Sigmoid colon (tissue), 7 donors: Measurements from ENCODE around the gene CEPT1. TPM values are rescaled to one million over a fixed set of nuclear protein-coding genes. Genes with fewer than 3 reads are reported as not detected.

Experiments used
- DNase-seq: peaks from one replicate; pipeline ENCODE4 v3.0.0-alpha.2; 2019
- H3K27ac ChIP-seq, 4 donors: fragments of 200-600 bp; sonication (generic); one replicate each; pipeline ENCODE4 v1.5.1; 2016 to 2019; ENCODE audit warnings: mild to moderate bottlenecking in 1 of 4
- H3K27me3 ChIP-seq, 3 donors: fragments of 200-600 bp; sonication (generic); one replicate each; pipeline ENCODE4 v1.5.1; 2019; ENCODE audit warnings: mild to moderate bottlenecking in 1 of 3
- H3K36me3 ChIP-seq, 4 donors: fragments of 200-600 bp; sonication (generic); one replicate each; pipeline ENCODE4 v1.5.1; 2016 to 2019
- H3K4me1 ChIP-seq, 4 donors: fragments of 200-600 bp; sonication (generic); one replicate each; pipeline ENCODE4 v1.5.1; 2017 to 2019
- H3K4me3 ChIP-seq, 4 donors: fragments of 200-600 bp; sonication (generic); one replicate each; pipeline ENCODE4 v1.5.1; 2017 to 2019; ENCODE audit warnings: mild to moderate bottlenecking in 2 of 4, moderate library complexity in 1 of 4
- H3K9me3 ChIP-seq, 4 donors: fragments of 200-600 bp in 3 of 4; sonication (generic) in 3 of 4; one replicate each; pipeline versions ENCODE4 v1.5.1 to v1.6.1; 2013 to 2019
- CTCF ChIP-seq, 4 experiments: fragments of 450-650 bp in 3 of 4; fragments of 200-600 bp in 1 of 4; IDR thresholded peaks; one replicate each; pipeline ENCODE4 v1.5.1; 2016 to 2019; ENCODE audit warnings: antibody characterized with exemption in 4 of 4, mild to moderate bottlenecking in 3 of 4, moderate library complexity in 2 of 4
- EP300 ChIP-seq, 4 donors: sonication (generic); formaldehyde crosslinking; IDR thresholded peaks; one replicate each; pipeline ENCODE4 v1.6.1; 2017; ENCODE audit warnings: antibody characterized with exemption in 4 of 4
- POLR2A ChIP-seq, 2 donors: fragments of 450-650 bp; IDR thresholded peaks; one replicate each; pipeline ENCODE4 v1.6.1; 2016; ENCODE audit warnings: antibody characterized with exemption in 2 of 2, mild to moderate bottlenecking in 2 of 2, moderate library complexity in 2 of 2
- POLR2AphosphoS5 ChIP-seq, 4 donors: sonication (generic); formaldehyde crosslinking; IDR thresholded peaks; one replicate each; pipeline ENCODE4 v1.6.1; 2017; ENCODE audit warnings: antibody characterized with exemption in 4 of 4
- WGBS, 2 donors: extraction: QIAGEN DNeasy Blood & Tissue Kit; methylation state at CpG; one replicate each; pipeline ENCODE4 v1.1.7; 2013; 5-methylcytosine and 5-hydroxymethylcytosine counted together
- intact Hi-C: fragments of 100-400 bp; cut with DNase I; formaldehyde crosslinking; loops from one replicate; pipeline ENCODE4 v1.15.1; 2023
- polyA plus RNA-seq, 3 donors: library from polyadenylated mRNA; stranded (reverse); fragments of 200-250 nt; gene quantifications; one replicate each; pipeline ENCODE4 v1.2.3, GENCODE V29; 2013
- total RNA-seq, 4 donors: library from RNA; depleted of rRNA; stranded (reverse); fragments of >200 nt; gene quantifications; one replicate each; pipeline ENCODE4 v1.1.0, GENCODE V29; 2016
- donor health status: healthy with polysubstance abuse.
- donor health status: Bipolar disorder and iron deficiency.
- donor health status: healthy.

CEPT1 gene
- total and polyA plus RNA-seq, 7 donors = 7.2 to 41.0 (median 28.2) TPM

GRCh38 chr1:111225091-111225490 is 85.1 kb downstream of the CEPT1 start:
- no peak for DNase-seq
- H3K4me3 ChIP-seq = no peak overlapping the region
- no peak overlapping the region for H3K27ac ChIP-seq
- H3K27me3 ChIP-seq = no peaks in the 10 kb centered on the region
- TF ChIP-seq EP300 (IDR thresholded peaks at IDR 0.05) (no peak), CTCF (IDR thresholded peaks at IDR 0.05) (no peak), POLR2A (IDR thresholded peaks at IDR 0.05) (no peak), POLR2AphosphoS5 (IDR thresholded peaks at IDR 0.05) (no peak)
- H3K9me3 ChIP-seq = no peaks in the 10 kb centered on the region
- intact Hi-C loops = no loop called here
- no peaks in the 10 kb centered on the region for H3K36me3 ChIP-seq
- peaks cover 0 to 8% (median 0%) of the 10 kb centered on the region in 4 donors for H3K4me1 ChIP-seq

GRCh38 chr1:111225717-111226400 is 85.8 kb downstream of the CEPT1 start:
- H3K27me3 ChIP-seq = no peaks in the 10 kb centered on the region
- DNase-seq = no peak
- no peak overlapping the region for H3K4me3 ChIP-seq
- H3K27ac ChIP-seq = no peak overlapping the region
- 51 to 71% methylated on average over 6 of the region's 6 CpGs for WGBS, 2 donors
- intact Hi-C loops = no loop called here
- H3K9me3 ChIP-seq = no peaks in the 10 kb centered on the region
- H3K36me3 ChIP-seq = no peaks in the 10 kb centered on the region
- TF ChIP-seq CTCF (IDR thresholded peaks at IDR 0.05) (no peak), POLR2A (IDR thresholded peaks at IDR 0.05) (no peak), POLR2AphosphoS5 (IDR thresholded peaks at IDR 0.05) (no peak), EP300 (IDR thresholded peaks at IDR 0.05) (no peak)
- H3K4me1 ChIP-seq = peaks cover 0 to 8% (median 0%) of the 10 kb centered on the region in 4 donors

- peak within 1 kb of the TSS in 1 of 4 donors; percentile 28 for H3K27ac ChIP-seq
- no peak for TF ChIP-seq CTCF (IDR thresholded peaks at IDR 0.05)
- no peak for TF ChIP-seq POLR2A (IDR thresholded peaks at IDR 0.05)
- TF ChIP-seq EP300 (IDR thresholded peaks at IDR 0.05) = no peak
- TF ChIP-seq POLR2AphosphoS5 (IDR thresholded peaks at IDR 0.05) = no peak
These were observed 87.4 kb downstream of the CEPT1 start, which contains the start of gene CHI3L2 for GRCh38 chr1:111227434-111227833. Gene CHI3L2 (plus strand): TSS chr1:111227713. CDS start chr1:111227730, 17 bp downstream.

GRCh38 chr1:111227851-111228747 is 88.1 kb downstream of the CEPT1 start:
- 77 to 78% methylated on average over 6 of the region's 6 CpGs for WGBS, 2 donors
- no peaks in the 10 kb centered on the region for H3K36me3 ChIP-seq
- H3K4me1 ChIP-seq = no peaks in the 10 kb centered on the region
- no peak overlapping the region for H3K4me3 ChIP-seq
- TF ChIP-seq EP300 (IDR thresholded peaks at IDR 0.05) (no peak), POLR2AphosphoS5 (IDR thresholded peaks at IDR 0.05) (no peak), POLR2A (IDR thresholded peaks at IDR 0.05) (no peak), CTCF (IDR thresholded peaks at IDR 0.05) (no peak)
- peak overlapping the region in 1 of 4 donors; percentile 28 for H3K27ac ChIP-seq
- intact Hi-C loops = loop anchor here (1.0 kb wide), 1 partner anchor 172 kb away; no protein-coding TSS in a partner anchor
- no peaks in the 10 kb centered on the region for H3K27me3 ChIP-seq
- DNase-seq = no peak
- no peaks in the 10 kb centered on the region for H3K9me3 ChIP-seq

More at GRCh38 chr1:111227434-111227833, 87.4 kb downstream of the CEPT1 start, which contains the start of gene CHI3L2:
- Histone ChIP-seq H3K36me3 (no peaks in the 10 kb centered on the region), H3K4me1 (peaks cover 0 to 6% (median 0%) of the 10 kb centered on the region in 4 donors), H3K9me3 (no peaks in the 10 kb centered on the region), H3K27me3 (no peaks in the 10 kb centered on the region), H3K4me3 (no peak within 1 kb of the TSS)
- no peak for DNase-seq
- intact Hi-C loops = loop anchor here (1.0 kb wide), 1 partner anchor 173 kb away; no protein-coding TSS in a partner anchor
- 72 to 88% methylated on average over 3 of the region's 3 CpGs for WGBS, 2 donors
